GM18909 (cell line): Measurements from ENCODE around the gene CCDC197.

ENCODE experiments used
- ATAC-seq: cut with Tn5 transposase; IDR thresholded peaks from one replicate; pipeline ENCODE4 v1.9.1; 2021; ENCODE audit warnings: mild to moderate bottlenecking; ENCODE audit not compliant: unreplicated experiment, poor library complexity

Gene CCDC197

DNA sequence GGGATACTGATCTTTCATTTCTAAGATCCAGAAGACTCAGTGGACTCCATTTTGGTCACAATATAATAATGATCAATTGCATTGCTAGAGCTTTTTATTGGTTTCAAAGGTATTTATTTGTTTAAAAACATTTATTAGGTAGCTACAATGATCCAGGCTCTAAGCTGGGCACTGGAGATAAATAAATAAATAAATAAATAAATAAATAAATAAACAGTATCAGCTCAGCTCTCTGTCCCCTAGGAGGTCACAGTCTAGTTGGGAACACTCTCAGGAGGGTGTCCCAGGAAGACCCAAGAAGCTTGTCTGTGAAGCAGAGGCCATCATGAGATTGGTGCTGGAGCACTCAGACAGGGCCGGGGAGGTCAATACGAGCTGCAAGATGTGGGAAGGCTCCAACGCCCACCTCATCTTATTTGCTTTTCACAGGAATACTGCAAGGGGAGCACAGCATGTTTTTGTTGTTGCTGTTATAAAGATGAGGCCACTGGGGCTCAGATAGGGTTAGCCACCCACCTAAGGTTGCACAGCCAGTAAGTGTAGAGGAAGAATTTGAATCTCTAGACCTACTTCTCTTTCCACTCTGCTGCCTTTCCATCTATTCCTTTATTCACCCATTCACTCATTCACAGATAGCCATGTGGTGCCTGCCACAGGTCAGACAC lies 36.2 kb upstream of the CCDC197 start:
- no peak for ATAC-seq

DNA sequence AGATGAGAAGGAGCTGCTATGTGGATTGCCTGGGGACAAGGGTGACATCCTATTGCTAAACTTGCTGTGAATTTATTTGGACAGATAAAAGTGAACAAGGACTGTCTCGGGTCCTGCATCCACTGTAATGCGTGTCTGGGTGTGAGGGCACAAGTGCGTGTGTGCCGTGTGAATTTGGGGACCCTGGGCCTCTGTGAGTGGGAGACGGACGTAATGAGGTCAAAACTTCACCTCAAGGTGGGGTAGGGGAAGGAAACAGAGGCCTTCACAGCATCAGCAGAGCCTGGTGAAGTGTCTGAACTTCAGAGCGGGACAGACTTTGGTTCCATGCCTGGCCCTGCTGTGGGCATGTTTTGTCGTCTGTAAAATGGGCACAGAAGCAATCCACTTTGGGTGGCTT lies 35.5 kb upstream of the CCDC197 start:
- ATAC-seq, result no peak

DNA sequence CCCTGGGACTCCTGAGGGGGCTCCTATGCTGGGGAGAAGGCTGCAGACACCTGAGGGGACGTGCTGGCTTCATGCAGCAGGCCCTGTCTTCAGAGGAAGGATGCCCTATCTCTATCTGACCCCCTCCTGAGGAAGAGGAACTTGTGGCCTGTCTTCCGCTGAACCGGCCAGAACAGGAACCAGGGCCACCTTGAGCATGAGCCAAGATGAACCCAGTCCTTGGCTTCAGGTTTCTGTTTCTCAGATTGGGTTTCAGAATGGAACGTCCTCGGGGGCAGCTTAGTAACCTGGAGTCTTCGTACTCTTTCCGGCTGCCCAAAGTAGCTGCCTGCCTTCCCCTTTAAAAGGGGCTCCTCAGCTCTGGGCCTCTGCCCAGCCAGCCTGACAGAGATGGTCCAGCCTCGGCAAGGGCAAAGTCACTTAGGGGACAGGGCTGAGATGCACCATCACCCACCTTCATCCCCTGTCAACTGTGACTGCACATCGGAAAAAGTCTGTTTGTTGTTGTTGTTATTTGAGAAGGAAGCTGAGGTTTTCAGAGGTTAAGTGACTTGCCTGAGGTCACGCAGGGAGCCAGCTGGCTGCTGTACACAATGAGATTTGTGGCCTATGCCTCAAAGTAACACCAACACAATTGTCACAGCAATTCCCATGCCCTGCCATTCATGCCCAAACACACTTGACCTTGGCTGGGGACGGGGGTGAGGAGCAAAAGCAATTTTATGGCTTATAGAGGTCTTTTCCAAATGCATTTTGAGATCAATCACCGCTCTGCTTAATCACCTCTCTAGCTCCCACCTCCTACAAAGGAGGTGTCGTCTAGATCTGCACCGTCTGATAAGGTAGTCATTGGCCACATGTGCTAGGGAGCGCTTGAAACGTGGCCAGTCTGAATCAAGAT lies 34.1 kb upstream of the CCDC197 start:
- peak; percentile 63 for ATAC-seq

DNA sequence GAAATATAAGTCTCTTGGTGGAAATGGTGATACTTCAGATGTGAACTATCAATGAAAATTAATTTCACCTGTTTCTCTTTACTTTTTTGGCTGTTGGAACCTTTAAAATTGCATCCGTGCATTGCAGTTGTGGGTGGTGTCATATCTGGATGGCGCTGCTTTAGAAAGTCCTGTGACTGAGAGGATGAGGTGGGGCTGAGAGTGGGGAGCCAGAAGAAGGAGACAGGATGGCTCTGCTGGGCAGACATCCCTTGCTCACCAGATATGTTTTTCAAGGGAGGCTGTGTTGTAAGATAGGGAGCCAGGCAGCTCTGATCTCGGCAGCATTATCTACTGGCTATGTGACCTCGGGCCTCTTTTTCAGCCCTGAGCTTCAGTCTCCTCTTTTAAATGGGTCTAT lies 33.4 kb upstream of the CCDC197 start:
- no peak for ATAC-seq

DNA sequence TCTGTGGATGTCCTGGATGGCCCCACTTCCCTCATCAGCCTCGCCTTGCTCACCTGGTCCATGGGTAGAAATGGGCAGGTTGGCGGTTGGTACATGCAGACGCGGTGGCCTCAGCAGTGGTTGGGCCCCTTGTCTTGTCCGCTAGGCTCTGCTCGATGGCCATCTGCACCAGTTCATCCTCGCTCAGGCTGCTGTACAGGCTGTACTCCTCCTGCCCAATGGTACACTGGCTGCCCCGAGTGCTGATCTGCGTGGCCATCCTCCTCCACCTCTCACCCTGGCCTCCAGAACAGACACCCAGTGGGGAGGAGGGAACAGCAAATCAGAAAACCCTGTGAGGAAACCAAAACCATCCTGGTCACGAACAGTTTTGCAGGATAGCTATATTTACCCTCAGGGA lies 32.8 kb upstream of the CCDC197 start:
- no peak for ATAC-seq

DNA sequence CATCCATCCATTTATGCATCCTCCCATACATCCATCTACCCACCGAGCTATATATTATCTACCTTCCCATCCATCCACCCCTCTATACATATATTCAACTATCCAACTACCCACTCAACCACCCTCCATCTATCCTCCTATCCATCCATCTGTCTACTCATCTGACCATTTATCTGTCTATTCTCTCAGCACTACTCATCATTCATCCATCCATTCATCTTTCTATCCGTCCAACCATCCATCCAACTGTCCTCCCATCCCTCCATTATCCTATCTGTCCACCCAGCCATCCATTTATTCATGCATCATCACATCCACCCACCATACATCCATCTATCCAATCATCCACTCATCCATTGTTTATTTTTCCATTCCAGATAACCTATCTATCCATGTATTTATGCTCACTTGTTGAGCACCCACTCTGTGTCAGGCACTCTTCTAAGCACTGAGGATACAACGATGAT lies 32.2 kb upstream of the CCDC197 start:
- ATAC-seq, result no peak

DNA sequence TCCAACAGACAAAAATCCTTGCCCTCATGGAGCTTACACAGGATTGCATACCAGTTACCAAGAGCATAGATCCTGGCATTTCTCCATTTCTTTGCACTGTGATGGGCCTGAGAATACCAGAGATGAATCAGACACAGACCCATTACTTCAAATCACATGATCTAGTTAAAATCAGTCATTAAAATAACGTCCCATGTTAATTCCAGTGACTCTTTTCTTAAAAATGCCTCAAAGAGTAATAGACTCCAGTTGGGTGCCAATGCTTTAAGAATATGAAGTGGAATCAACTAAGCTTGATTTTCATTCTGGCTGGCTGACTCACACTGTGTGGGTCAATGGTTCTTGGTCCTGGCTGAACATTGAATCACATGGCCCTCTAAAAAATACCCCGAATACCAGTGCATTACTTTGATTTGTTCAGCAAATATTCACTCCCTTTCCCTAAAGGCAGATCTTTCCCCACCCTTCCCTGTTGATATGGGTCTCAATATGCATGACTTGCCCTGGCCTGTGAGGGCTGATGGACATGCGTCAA lies 31.7 kb upstream of the CCDC197 start:
- no peak for ATAC-seq

DNA sequence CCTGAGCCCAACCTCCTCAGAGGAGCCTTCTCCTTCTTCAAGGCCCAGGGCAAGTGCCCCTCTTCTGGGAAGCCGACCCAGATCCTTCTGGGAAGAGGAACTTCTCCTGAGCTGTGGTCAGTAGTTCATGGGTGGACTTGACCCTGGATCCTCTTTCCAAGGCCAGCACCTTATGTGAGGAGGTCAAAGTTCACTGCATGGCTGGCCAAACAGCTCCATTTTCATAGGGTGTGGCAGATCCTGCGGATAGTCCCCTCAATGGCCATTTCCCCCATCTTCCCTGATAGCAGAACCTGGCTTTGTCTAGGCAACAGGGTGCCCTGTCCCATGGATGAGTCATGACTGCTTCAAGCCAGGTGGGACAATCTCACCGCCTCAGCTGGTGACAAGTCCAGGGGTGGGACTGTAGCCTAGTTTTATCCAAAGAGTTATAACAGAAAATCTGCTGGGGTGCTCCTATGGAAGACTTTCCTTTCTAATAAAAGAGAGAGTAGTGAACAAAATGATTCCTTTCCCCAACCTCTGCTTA lies 31.1 kb upstream of the CCDC197 start:
- no peak for ATAC-seq

DNA sequence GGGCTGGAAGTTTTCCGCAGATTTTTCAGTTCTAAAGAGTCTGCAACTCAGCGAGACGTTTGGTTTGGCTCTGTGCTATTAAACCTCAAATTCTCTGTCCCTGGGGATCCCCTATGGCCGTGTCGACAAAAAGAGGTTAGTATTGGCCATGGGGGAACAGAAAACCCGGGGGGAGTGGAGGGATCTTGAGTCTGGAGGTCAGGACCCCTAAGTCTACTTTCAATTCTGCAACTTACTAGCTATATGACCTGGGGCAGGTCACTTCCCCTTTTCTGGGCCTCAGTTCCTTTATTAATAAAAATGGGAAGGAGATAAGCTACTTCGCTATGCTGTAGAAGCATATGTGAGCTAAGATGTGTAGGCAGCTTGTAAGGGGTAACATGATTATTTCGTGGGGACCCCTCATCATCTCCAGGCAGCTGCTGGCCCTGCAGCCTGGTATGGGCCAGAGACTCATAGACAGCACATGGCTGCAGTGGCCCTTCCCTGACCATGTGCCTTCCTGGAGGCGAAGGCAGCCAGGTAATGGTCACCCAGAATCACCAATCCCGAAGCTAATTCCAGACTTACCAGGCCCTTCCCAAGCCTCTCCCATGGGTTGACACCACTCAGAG lies 29.4 kb upstream of the CCDC197 start:
- ATAC-seq, result peak; percentile 40

DNA sequence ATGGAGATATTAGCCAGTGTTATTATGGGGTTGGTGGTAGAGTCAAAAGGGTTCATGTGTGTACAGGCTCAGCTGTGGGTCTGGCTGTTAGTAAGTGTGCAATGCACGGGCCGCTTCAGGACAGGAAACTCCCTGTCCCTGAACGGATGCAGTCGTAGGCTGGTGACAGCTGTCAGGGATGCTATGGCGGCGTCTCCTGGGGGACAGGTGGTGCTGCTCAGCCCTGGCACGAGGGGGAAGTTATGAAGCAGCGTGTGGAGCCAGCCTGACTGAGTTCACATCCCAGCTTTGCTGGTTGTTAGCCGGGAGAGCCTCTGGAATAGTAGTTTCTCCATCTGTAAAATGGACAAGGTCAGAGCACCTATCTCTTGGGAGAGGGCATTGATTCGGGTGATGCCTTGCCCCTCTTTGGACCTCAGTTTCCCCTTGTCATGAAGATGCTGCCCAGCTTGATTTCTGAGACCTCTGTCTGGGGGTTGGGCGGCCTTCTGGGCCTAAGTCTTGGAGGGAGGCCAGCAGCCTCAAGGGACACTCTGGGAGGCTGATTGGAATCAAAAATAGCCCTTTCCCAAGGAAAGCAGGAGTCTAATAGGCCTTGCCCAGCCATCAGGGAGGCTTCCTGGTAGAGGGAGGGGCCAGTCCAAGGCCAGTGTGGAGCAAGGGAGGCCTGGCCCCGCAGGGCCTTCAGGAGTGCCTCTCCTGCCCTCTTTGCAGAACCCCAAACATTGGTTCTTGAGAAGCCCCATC lies 27.8 kb upstream of the CCDC197 start:
- ATAC-seq, result no peak

DNA sequence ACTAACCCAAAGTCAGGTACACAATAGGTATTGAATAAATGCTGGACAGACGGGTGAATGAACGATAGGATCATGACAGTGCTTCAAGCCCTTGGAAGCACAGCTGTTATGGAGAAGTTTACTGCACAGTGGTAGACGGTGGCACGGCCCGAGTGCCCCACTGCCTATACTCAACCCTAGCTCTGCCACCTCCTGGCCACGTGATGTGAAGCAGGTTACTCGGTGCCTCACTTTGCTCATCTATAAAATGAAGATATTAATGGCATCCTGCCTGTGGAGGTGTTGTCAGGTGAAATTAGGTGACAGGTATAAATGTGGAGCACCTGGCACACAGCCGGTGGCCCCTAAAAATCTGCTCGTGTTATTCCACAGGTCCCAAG lies 26.5 kb upstream of the CCDC197 start:
- ATAC-seq, result peak; percentile 34

DNA sequence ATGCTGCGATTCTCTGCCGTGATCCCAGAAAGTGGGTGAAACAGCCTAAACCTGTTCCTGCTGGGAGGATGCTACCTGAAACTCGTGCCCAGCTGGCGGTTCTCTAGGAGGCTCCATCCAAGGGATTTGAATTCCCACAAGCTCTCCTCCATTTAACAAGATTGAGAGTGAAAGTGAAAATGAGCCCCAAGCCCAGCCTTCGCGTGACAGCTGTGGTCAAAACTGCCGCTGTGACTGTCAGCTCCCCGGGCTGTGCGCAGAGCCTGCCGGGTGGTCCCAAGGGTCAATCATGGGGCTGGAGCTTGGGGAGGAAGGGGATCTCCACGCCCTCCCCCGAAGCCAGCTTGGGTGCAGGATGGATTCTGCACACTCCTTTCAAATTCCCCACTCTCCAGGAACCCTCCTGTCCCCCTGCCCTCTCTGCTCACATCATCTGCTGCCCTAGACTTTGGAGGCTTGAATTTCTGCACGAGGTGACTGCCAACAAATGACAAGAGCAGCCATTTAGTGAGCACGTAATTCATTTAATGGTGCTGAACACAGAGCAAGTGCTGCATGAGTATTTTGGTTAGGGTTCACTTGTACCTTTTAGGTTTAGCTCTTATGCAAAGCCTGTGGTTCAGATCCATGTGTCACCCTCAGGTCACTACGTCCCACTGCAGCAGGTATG lies 26.0 kb upstream of the CCDC197 start:
- peak; percentile 34 for ATAC-seq

DNA sequence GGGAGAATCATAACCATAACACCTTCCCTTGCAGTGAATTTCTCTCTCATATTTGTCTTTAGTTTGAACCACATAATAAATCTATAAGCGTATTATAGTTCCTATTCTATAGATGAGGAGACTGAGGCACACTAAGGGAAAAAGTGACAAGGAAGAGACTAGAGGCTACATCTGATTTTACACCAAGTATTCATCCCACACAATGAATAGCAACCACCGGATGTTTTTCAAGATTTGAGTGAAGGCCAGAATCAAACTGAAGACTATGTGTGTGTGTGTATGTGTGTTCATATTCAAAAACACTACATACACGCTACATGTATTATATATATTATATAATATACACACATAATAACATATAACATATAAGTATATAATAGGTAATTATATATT lies 25.5 kb upstream of the CCDC197 start:
- no peak for ATAC-seq

DNA sequence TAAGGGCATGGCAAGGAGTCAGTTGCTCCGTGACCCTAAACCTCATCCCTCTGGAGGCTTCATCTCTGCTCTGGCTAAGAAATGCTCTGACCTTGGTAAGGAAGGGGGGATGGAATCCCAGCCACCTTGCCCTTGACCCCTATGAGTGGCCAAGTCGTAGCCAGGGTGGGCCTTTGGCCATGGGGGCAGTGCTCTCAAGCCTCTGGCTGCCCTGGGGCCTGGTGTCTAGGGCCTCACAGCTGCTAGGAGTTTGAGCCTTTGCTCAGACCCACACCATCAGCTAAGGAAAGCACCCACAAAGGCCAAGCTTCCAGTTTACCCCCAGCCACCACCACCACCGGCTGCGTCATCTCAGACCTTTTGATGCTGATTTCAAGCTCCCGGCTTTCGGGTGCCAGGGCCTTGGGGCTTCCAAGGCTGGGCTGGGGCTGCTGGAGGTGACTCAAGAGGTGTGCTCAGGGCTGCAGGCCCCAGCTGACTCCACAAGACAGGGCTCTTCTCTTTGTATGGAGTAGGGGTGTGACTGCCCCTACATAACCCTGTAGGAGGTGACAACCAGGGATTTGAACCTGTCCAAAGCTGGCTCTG lies 24.4 kb upstream of the CCDC197 start:
- no peak for ATAC-seq

DNA sequence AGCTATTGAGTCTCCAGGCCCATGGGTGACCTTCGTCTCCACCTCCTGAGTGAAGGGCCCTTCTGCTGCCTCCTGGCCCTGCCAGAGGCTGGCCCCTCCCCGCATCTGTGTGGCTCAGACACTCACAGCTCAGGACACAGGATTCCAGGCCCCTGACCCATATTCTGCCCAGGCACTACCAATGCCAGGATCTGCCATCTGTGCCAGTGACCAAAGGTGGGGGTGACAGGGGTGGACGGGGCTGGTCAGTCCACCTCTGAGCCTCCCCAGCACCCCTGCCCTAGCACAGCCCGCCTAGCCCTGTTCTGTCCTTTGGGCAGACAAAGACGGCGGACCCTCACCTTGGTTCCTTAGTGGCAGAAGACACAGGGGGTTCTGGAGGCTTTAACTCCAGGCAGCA lies 23.5 kb upstream of the CCDC197 start:
- no peak for ATAC-seq

DNA sequence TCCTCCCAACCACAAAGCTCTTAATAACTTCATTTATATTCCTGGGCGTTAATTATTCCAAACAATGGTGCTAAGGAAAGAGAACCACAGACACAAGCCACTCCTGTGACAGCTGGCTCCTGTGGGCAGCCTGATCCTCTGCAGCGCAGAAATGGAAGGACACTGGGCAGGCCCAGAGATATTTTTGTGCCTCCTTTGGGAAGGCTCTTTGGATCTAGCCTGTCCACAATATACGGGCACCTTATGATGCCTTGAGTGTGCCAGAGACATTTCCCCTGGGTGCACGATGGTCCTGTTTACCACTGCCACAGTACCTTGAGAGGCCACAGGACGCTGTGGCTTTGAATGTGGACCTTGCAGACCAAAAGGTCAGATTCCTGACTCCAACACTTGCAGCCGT lies 22.8 kb upstream of the CCDC197 start:
- ATAC-seq, result no peak

DNA sequence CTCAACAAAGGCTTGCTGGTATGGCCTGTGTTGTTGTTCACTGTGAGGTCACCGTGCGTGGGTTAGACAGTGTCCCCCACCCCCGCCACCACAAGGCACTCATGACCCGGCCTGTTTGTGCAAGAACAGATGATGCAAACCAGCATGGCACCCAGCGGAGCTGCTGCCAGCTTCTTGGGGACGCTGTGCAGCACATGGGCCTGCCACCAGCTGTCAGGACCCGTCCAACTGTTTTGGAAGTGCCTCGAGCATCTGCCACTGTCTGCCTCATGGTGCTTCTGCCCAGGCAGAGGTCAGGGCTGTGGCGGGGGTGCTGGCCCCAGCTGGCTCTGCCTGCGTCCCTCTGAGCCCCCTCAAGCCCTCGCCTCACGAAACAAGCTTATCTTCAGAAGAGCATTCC lies 22.3 kb upstream of the CCDC197 start:
- no peak for ATAC-seq

DNA sequence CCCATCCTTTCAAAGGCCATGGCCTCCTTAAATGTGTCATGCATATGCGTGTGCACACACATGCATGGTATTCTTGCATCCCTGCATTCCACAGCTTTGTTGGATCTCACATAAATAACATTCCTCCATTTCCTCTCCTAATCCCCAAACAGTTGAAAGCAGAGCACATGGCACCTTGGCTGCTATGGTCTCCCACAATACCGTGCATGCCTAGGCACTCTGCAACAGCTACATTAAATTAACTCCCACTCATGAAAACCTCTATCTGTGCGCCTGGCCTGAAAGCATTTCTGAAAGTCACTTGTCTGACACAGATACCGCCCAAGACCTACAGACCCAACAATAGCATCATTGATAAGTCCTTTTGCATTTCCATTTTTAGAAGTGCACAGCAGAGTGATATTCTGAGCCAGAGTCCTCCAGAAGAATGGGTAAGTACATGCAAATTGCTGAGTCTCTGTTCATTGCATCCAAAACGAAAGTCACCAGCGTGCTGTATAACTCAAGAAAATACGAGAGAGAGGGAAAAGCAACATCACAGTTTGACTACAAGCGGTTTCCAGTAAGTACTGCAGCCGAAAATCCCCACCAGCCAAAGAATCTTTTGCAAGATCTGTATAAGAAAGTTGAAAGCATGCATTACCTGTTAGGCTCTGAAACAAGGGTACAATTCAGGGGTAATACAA lies 21.2 kb upstream of the CCDC197 start:
- peak; percentile 63 for ATAC-seq
